Measurements from ENCODE around the gene ANK2. TPM values are rescaled to one million over a fixed set of nuclear protein-coding genes. Genes with fewer than 3 reads are reported as not detected.

ANK2 gene
- polyA plus RNA-seq (2013) = 0.15 TPM

- Histone ChIP-seq H3K36me3 (ENCODE audit: control insufficient read depth in 4 of 4, insufficient read depth in 4 of 4, low read length in 3 of 4) (no peaks in the 10 kb centered on the region), H3K4me1 (ENCODE audit: control extremely low read depth in 1 of 4, control insufficient read depth in 4 of 4, insufficient read depth in 4 of 4, low read length in 3 of 4) (no peaks in the 10 kb centered on the region), H3K27ac (ENCODE audit: insufficient read depth in 1 of 2, low read depth in 1 of 2, low read length in 2 of 2, poor library complexity in 1 of 2, severe bottlenecking in 2 of 2) (no peak within 1 kb of the TSS), H3K4me3 (ENCODE audit: control insufficient read depth in 1 of 7, extremely low read depth in 1 of 7, insufficient read depth in 4 of 7, low read depth in 2 of 7, low read length in 6 of 7) (no peak within 1 kb of the TSS), H3K9me3 (ENCODE audit: control extremely low read depth in 1 of 5, control insufficient read depth in 4 of 5, insufficient read depth in 2 of 5, low read depth in 1 of 5, low read length in 4 of 5) (no peaks in the 10 kb centered on the region), H3K27me3 (replicated peaks in 2 of 5; ENCODE audit: control insufficient read depth in 4 of 5, insufficient read depth in 5 of 5, low read length in 4 of 5) (peaks cover 0 to 9% (median 2%) of the 10 kb centered on the region in 5 experiments)
- no peak for DNase-seq
- ChIA-PET CTCF (no interaction called here), POLR2A (no interaction called here)
- 43% methylated on average over 17 of the region's 20 CpGs for WGBS (ENCODE audit: insufficient coverage)
These were observed at the start of gene ANK2 for GRCh38 chr4:113049421-113050370. ANK2 (plus strand) TSS chr4:113049653; CDS start chr4:113049729, 76 bp downstream.

GRCh38 chr4:113003841-113004240, 45.6 kb upstream of the ANK2 start:
- no peak overlapping the region for H3K27ac ChIP-seq (ENCODE audit: insufficient read depth in 1 of 2, low read depth in 1 of 2, low read length in 2 of 2, poor library complexity in 1 of 2, severe bottlenecking in 2 of 2)
- DNase-seq = no peak
- ChIA-PET POLR2A (no interaction called here), CTCF (no interaction called here)
- no peaks in the 10 kb centered on the region for H3K9me3 ChIP-seq (ENCODE audit: control extremely low read depth in 1 of 5, control insufficient read depth in 4 of 5, insufficient read depth in 2 of 5, low read depth in 1 of 5, low read length in 4 of 5)
- no CpG with 5 or more reads among the region's 2 CpGs for WGBS (ENCODE audit: insufficient coverage)
- no peak overlapping the region for H3K4me3 ChIP-seq (ENCODE audit: control insufficient read depth in 1 of 7, extremely low read depth in 1 of 7, insufficient read depth in 4 of 7, low read depth in 2 of 7, low read length in 6 of 7)
- H3K4me1 ChIP-seq (ENCODE audit: control extremely low read depth in 1 of 4, control insufficient read depth in 4 of 4, insufficient read depth in 4 of 4, low read length in 3 of 4) = no peaks in the 10 kb centered on the region
- H3K27me3 ChIP-seq (replicated peaks in 2 of 5; ENCODE audit: control insufficient read depth in 4 of 5, insufficient read depth in 5 of 5, low read length in 4 of 5) = no peaks in the 10 kb centered on the region
- no peaks in the 10 kb centered on the region for H3K36me3 ChIP-seq (ENCODE audit: control insufficient read depth in 4 of 4, insufficient read depth in 4 of 4, low read length in 3 of 4)

- no peak overlapping the region for H3K27ac ChIP-seq (ENCODE audit: insufficient read depth in 1 of 2, low read depth in 1 of 2, low read length in 2 of 2, poor library complexity in 1 of 2, severe bottlenecking in 2 of 2)
- DNase-seq = no peak
- ChIA-PET POLR2A (no interaction called here), CTCF (no interaction called here)
- no peaks in the 10 kb centered on the region for H3K36me3 ChIP-seq (ENCODE audit: control insufficient read depth in 4 of 4, insufficient read depth in 4 of 4, low read length in 3 of 4)
- H3K4me1 ChIP-seq (ENCODE audit: control extremely low read depth in 1 of 4, control insufficient read depth in 4 of 4, insufficient read depth in 4 of 4, low read length in 3 of 4) = no peaks in the 10 kb centered on the region
- no CpG with 5 or more reads among the region's 4 CpGs for WGBS (ENCODE audit: insufficient coverage)
- H3K9me3 ChIP-seq (ENCODE audit: control extremely low read depth in 1 of 5, control insufficient read depth in 4 of 5, insufficient read depth in 2 of 5, low read depth in 1 of 5, low read length in 4 of 5) = no peaks in the 10 kb centered on the region
- no peaks in the 10 kb centered on the region for H3K27me3 ChIP-seq (replicated peaks in 2 of 5; ENCODE audit: control insufficient read depth in 4 of 5, insufficient read depth in 5 of 5, low read length in 4 of 5)
- no peak overlapping the region for H3K4me3 ChIP-seq (ENCODE audit: control insufficient read depth in 1 of 7, extremely low read depth in 1 of 7, insufficient read depth in 4 of 7, low read depth in 2 of 7, low read length in 6 of 7)
These were observed 44.8 kb upstream of the ANK2 start for GRCh38 chr4:113004655-113005054.

GRCh38 chr4:113006632-113007031, 42.8 kb upstream of the ANK2 start:
- H3K27me3 ChIP-seq (replicated peaks in 2 of 5; ENCODE audit: control insufficient read depth in 4 of 5, insufficient read depth in 5 of 5, low read length in 4 of 5) = no peaks in the 10 kb centered on the region

GRCh38 chr4:113007151-113007550, 42.3 kb upstream of the ANK2 start:
- no peak for DNase-seq
- 83% methylated on average over 3 of the region's 5 CpGs for WGBS (ENCODE audit: insufficient coverage)
- Histone ChIP-seq H3K9me3 (ENCODE audit: control extremely low read depth in 1 of 5, control insufficient read depth in 4 of 5, insufficient read depth in 2 of 5, low read depth in 1 of 5, low read length in 4 of 5) (no peaks in the 10 kb centered on the region), H3K36me3 (ENCODE audit: control insufficient read depth in 4 of 4, insufficient read depth in 4 of 4, low read length in 3 of 4) (no peaks in the 10 kb centered on the region), H3K4me1 (ENCODE audit: control extremely low read depth in 1 of 4, control insufficient read depth in 4 of 4, insufficient read depth in 4 of 4, low read length in 3 of 4) (no peaks in the 10 kb centered on the region), H3K27ac (ENCODE audit: insufficient read depth in 1 of 2, low read depth in 1 of 2, low read length in 2 of 2, poor library complexity in 1 of 2, severe bottlenecking in 2 of 2) (no peak overlapping the region), H3K27me3 (replicated peaks in 2 of 5; ENCODE audit: control insufficient read depth in 4 of 5, insufficient read depth in 5 of 5, low read length in 4 of 5) (no peaks in the 10 kb centered on the region), H3K4me3 (ENCODE audit: control insufficient read depth in 1 of 7, extremely low read depth in 1 of 7, insufficient read depth in 4 of 7, low read depth in 2 of 7, low read length in 6 of 7) (no peak overlapping the region)
- CTCF ChIA-PET = no interaction called here
- POLR2A ChIA-PET = no interaction called here

More at GRCh38 chr4:113006632-113007031, 42.8 kb upstream of the ANK2 start:
- Histone ChIP-seq H3K4me3 (ENCODE audit: control insufficient read depth in 1 of 7, extremely low read depth in 1 of 7, insufficient read depth in 4 of 7, low read depth in 2 of 7, low read length in 6 of 7) (no peak overlapping the region), H3K27ac (ENCODE audit: insufficient read depth in 1 of 2, low read depth in 1 of 2, low read length in 2 of 2, poor library complexity in 1 of 2, severe bottlenecking in 2 of 2) (no peak overlapping the region), H3K36me3 (ENCODE audit: control insufficient read depth in 4 of 4, insufficient read depth in 4 of 4, low read length in 3 of 4) (no peaks in the 10 kb centered on the region), H3K4me1 (ENCODE audit: control extremely low read depth in 1 of 4, control insufficient read depth in 4 of 4, insufficient read depth in 4 of 4, low read length in 3 of 4) (no peaks in the 10 kb centered on the region), H3K9me3 (ENCODE audit: control extremely low read depth in 1 of 5, control insufficient read depth in 4 of 5, insufficient read depth in 2 of 5, low read depth in 1 of 5, low read length in 4 of 5) (no peaks in the 10 kb centered on the region)
- WGBS (ENCODE audit: insufficient coverage) = 88% methylated on average over 1 of the region's 1 CpG
- ChIA-PET CTCF (no interaction called here), POLR2A (no interaction called here)
- no peak for DNase-seq

GRCh38 chr4:113008135-113008534, 41.3 kb upstream of the ANK2 start:
- DNase-seq = no peak
- Histone ChIP-seq H3K4me1 (ENCODE audit: control extremely low read depth in 1 of 4, control insufficient read depth in 4 of 4, insufficient read depth in 4 of 4, low read length in 3 of 4) (no peaks in the 10 kb centered on the region), H3K9me3 (ENCODE audit: control extremely low read depth in 1 of 5, control insufficient read depth in 4 of 5, insufficient read depth in 2 of 5, low read depth in 1 of 5, low read length in 4 of 5) (no peaks in the 10 kb centered on the region), H3K36me3 (ENCODE audit: control insufficient read depth in 4 of 4, insufficient read depth in 4 of 4, low read length in 3 of 4) (no peaks in the 10 kb centered on the region), H3K27ac (ENCODE audit: insufficient read depth in 1 of 2, low read depth in 1 of 2, low read length in 2 of 2, poor library complexity in 1 of 2, severe bottlenecking in 2 of 2) (no peak overlapping the region), H3K27me3 (replicated peaks in 2 of 5; ENCODE audit: control insufficient read depth in 4 of 5, insufficient read depth in 5 of 5, low read length in 4 of 5) (no peaks in the 10 kb centered on the region), H3K4me3 (ENCODE audit: control insufficient read depth in 1 of 7, extremely low read depth in 1 of 7, insufficient read depth in 4 of 7, low read depth in 2 of 7, low read length in 6 of 7) (no peak overlapping the region)
- ChIA-PET CTCF (no interaction called here), POLR2A (no interaction called here)

- Histone ChIP-seq H3K27ac (ENCODE audit: insufficient read depth in 1 of 2, low read depth in 1 of 2, low read length in 2 of 2, poor library complexity in 1 of 2, severe bottlenecking in 2 of 2) (no peak overlapping the region), H3K36me3 (ENCODE audit: control insufficient read depth in 4 of 4, insufficient read depth in 4 of 4, low read length in 3 of 4) (no peaks in the 10 kb centered on the region), H3K27me3 (replicated peaks in 2 of 5; ENCODE audit: control insufficient read depth in 4 of 5, insufficient read depth in 5 of 5, low read length in 4 of 5) (no peaks in the 10 kb centered on the region), H3K4me3 (ENCODE audit: control insufficient read depth in 1 of 7, extremely low read depth in 1 of 7, insufficient read depth in 4 of 7, low read depth in 2 of 7, low read length in 6 of 7) (no peak overlapping the region), H3K9me3 (ENCODE audit: control extremely low read depth in 1 of 5, control insufficient read depth in 4 of 5, insufficient read depth in 2 of 5, low read depth in 1 of 5, low read length in 4 of 5) (no peaks in the 10 kb centered on the region), H3K4me1 (ENCODE audit: control extremely low read depth in 1 of 4, control insufficient read depth in 4 of 4, insufficient read depth in 4 of 4, low read length in 3 of 4) (no peaks in the 10 kb centered on the region)
- ChIA-PET POLR2A (no interaction called here), CTCF (no interaction called here)
- DNase-seq = no peak
- 86% methylated on average over 1 of the region's 2 CpGs for WGBS (ENCODE audit: insufficient coverage)
These were observed 40.7 kb upstream of the ANK2 start for GRCh38 chr4:113008716-113009115.

Data from common myeloid progenitor, CD34-positive (primary cell).